B cell (primary cell): ENCODE measurements around the gene ARHGEF3. TPM values are rescaled to one million over a fixed set of nuclear protein-coding genes. Genes with fewer than 3 reads are reported as not detected.

Experiments
- ATAC-seq: fragments of 200-7000 bp; cut with Tn5 transposase; one replicate; pipeline ENCODE4 v1.10.0; 2021; ENCODE audit warnings: low read depth, mild to moderate bottlenecking, moderate number of reproducible peaks, moderate library complexity
- CTCF ChIA-PET: fragments of 350-600 bp; sonication (Branson Sonifier 250); formaldehyde crosslinking; loops from one replicate; lab custom pipeline; 2021; ENCODE audit warnings: antibody characterized with exemption, inconsistent platforms; lab: Charles Lee
- POLR2A ChIA-PET: fragments of 350-600 bp; sonication (Branson Sonifier 250); formaldehyde crosslinking; loops from one replicate; lab custom pipeline; 2021; ENCODE audit warnings: antibody characterized with exemption; lab: Charles Lee
- DNase-seq: peaks from one replicate; pipeline ENCODE4 v3.0.0; 2013
- H2AFZ ChIP-seq: 2 replicates; pipeline ENCODE4 v1.6.1; 2012; ENCODE audit warnings: mild to moderate bottlenecking, low read depth, low read length; ENCODE audit not compliant: insufficient read depth, poor library complexity, severe bottlenecking
- H3K27ac ChIP-seq, 2 donors: 1 replicate in 1 of 2; 2 replicates in 1 of 2; pipeline ENCODE4 v1.5.1; 2012 to 2013; ENCODE audit warnings: low read length in 2 of 2, mild to moderate bottlenecking in 2 of 2, moderate library complexity in 1 of 2
- H3K27me3 ChIP-seq, 4 experiments: fragments of 200-600 bp in 1 of 4; sonication (generic) in 1 of 4; replicated peaks in 1 of 4; 1 replicate in 2 of 4; 2 replicates in 2 of 4; pipeline versions ENCODE4 v1.6.1 to v1.7.0; 2013 to 2016; ENCODE audit warnings: low read length in 3 of 4, mild to moderate bottlenecking in 2 of 4, mixed read lengths in 1 of 4, moderate library complexity in 1 of 4; ENCODE audit not compliant: insufficient read depth in 4 of 4, control insufficient read depth in 3 of 4; ENCODE audit errors: control extremely low read depth in 1 of 4
- H3K36me3 ChIP-seq, 2 experiments: replicated peaks in 1 of 2; 1 replicate in 1 of 2; 2 replicates in 1 of 2; pipeline versions ENCODE4 v1.6.1 to v1.7.1; 2013; ENCODE audit warnings: low read length in 1 of 2; ENCODE audit not compliant: insufficient read depth in 2 of 2, control insufficient read depth in 1 of 2; ENCODE audit errors: control extremely low read depth in 1 of 2, extremely low read depth in 1 of 2
- H3K4me1 ChIP-seq, 2 donors: fragments of 200-600 bp in 1 of 2; sonication (generic) in 1 of 2; 1 replicate in 1 of 2; 2 replicates in 1 of 2; pipeline versions ENCODE4 v1.5.1 to v1.6.1; 2013 to 2017; ENCODE audit warnings: low read length in 2 of 2; ENCODE audit not compliant: control insufficient read depth in 2 of 2, insufficient read depth in 2 of 2
- H3K4me2 ChIP-seq: replicated peaks from 2 replicates; pipeline ENCODE3; 2012; ENCODE audit warnings: mild to moderate bottlenecking, low read depth, low read length; ENCODE audit not compliant: poor library complexity, severe bottlenecking
- H3K4me3 ChIP-seq, 5 experiments: fragments of 200-600 bp in 1 of 5; sonication (generic) in 1 of 5; 1 replicate in 3 of 5; 2 replicates in 2 of 5; pipeline versions ENCODE4 v1.5.1 to v1.7.0; 2011 to 2016; ENCODE audit warnings: low read length in 4 of 5, mild to moderate bottlenecking in 4 of 5, low read depth in 2 of 5, control low read depth in 1 of 5, moderate library complexity in 1 of 5; ENCODE audit not compliant: insufficient read depth in 1 of 5; ENCODE audit errors: control extremely low read depth in 1 of 5, extremely low read depth in 1 of 5
- H3K79me2 ChIP-seq: fragments of 200-600 bp; sonication (generic); one replicate; pipeline ENCODE4 v1.6.0; 2016; ENCODE audit warnings: low read length; ENCODE audit not compliant: control insufficient read depth, insufficient read depth
- H3K9ac ChIP-seq: fragments of 200-600 bp; sonication (generic); 2 replicates; pipeline ENCODE4 v1.6.1; 2017; ENCODE audit warnings: mild to moderate bottlenecking, low read length, moderate library complexity
- H3K9me3 ChIP-seq, 3 donors: one replicate each; pipeline versions ENCODE4 v1.6.1 to v1.7.1; 2013; ENCODE audit warnings: low read length in 2 of 3; ENCODE audit not compliant: control insufficient read depth in 2 of 3, insufficient read depth in 1 of 3; ENCODE audit errors: control extremely low read depth in 1 of 3
- H4K20me1 ChIP-seq: 2 replicates; pipeline ENCODE4 v1.6.0; 2012; ENCODE audit warnings: mild to moderate bottlenecking, low read length; ENCODE audit not compliant: insufficient read depth, control insufficient read depth, poor library complexity, severe bottlenecking
- H3K27ac Mint-ChIP-seq: one replicate; pipeline ENCODE4 v1.8.0; 2021; ENCODE audit warnings: mixed read lengths
- H3K27me3 Mint-ChIP-seq: one replicate; pipeline ENCODE4 v1.8.0; 2021; ENCODE audit warnings: mixed read lengths
- H3K4me1 Mint-ChIP-seq: one replicate; pipeline ENCODE4 v1.8.0; 2021; ENCODE audit warnings: mixed read lengths
- H3K4me3 Mint-ChIP-seq: one replicate; pipeline ENCODE4 v1.8.0; 2021; ENCODE audit warnings: mixed read lengths
- H3K9me3 Mint-ChIP-seq: one replicate; pipeline ENCODE4 v1.8.0; 2022; ENCODE audit warnings: mixed read lengths; ENCODE audit not compliant: insufficient read depth
- EZH2 ChIP-seq: IDR thresholded peaks from 2 replicates; pipeline ENCODE4 v1.6.1; 2012; ENCODE audit warnings: borderline replicate concordance, low read depth, mild to moderate bottlenecking, moderate library complexity, low read length; ENCODE audit not compliant: insufficient read depth, poor library complexity, severe bottlenecking
- WGBS: methylation state at CpG from one replicate; pipeline ENCODE4 v1.1.5; 2013; ENCODE audit warnings: missing lambda C conversion rate; ENCODE audit not compliant: insufficient coverage; 5-methylcytosine and 5-hydroxymethylcytosine counted together
- intact Hi-C: fragments of 100-400 bp; cut with micrococcal nuclease; formaldehyde crosslinking; loops from one replicate; pipeline ENCODE4 v1.10.0; 2022
- polyA plus RNA-seq: library from polyadenylated mRNA; depleted of rRNA; stranded (reverse); fragments of >200 nt; gene quantifications from 2 replicates; pipeline ENCODE4 v1.2.3, GENCODE V29; 2012
- total RNA-seq, 2 donors: library from RNA; stranded (reverse); fragments of 120-200 nt in 1 of 2; gene quantifications; 1 replicate in 1 of 2; 2 replicates in 1 of 2; pipeline versions ENCODE4 v1.2.3 to v1.2.4, GENCODE V29; 2013 to 2022
- TF ChIP-seq, protein P1 (sequence below): fragments of 200-600 bp; IDR thresholded peaks from one replicate; pipeline ENCODE4 v1.8.0; 2022; ENCODE audit warnings: antibody characterized with exemption, mild to moderate bottlenecking

Gene ARHGEF3
- total and polyA plus RNA-seq, 2 donors (not counting 1 experiment from before 2014, with no cell fraction given): 30.8 to 33.5 TPM

DNA sequence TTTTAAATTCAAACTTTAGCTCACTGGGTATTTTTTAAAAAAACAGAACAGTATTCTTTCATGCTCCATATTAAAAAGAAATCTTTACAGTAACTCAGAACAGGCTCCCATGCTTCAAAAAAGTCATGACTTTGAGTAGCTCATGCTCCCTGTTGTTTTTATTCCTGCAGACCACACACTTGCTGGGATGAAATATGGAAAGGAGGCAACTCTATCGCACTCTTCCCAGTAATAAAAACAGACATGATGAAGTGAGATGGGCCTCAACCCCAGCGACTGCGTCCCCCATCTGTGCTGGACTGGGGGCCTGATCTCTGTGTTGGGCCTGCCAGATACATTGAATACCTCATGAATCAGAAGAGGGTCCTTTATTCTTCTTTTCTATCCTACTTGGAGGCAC is 58.9 kb downstream of the ARHGEF3 start:
- Histone ChIP-seq H3K27me3 (no peaks in the 10 kb centered on the region), H3K9ac (no peak overlapping the region), H3K79me2 (no peaks in the 10 kb centered on the region), H3K27ac (no peak overlapping the region), H3K36me3 (peaks cover 1 to 64% of the 10 kb centered on the region in 2 experiments), H2AFZ (no peak overlapping the region), H3K9me3 (no peaks in the 10 kb centered on the region), H3K4me1 (no peaks in the 10 kb centered on the region), H3K4me3 (no peak overlapping the region), H3K4me2 (no peak overlapping the region), H4K20me1 (no peaks in the 10 kb centered on the region)
- Mint-ChIP-seq H3K9me3 (no peaks in the 10 kb centered on the region), H3K4me1 (peaks cover 2% of the 10 kb centered on the region), H3K27ac (peak overlapping the region; percentile 59), H3K27me3 (no peaks in the 10 kb centered on the region), H3K4me3 (no peak overlapping the region)
- no peak for DNase-seq
- ATAC-seq: no peak
- intact Hi-C loops: no loop called here
- TF ChIP-seq, protein P1, sequence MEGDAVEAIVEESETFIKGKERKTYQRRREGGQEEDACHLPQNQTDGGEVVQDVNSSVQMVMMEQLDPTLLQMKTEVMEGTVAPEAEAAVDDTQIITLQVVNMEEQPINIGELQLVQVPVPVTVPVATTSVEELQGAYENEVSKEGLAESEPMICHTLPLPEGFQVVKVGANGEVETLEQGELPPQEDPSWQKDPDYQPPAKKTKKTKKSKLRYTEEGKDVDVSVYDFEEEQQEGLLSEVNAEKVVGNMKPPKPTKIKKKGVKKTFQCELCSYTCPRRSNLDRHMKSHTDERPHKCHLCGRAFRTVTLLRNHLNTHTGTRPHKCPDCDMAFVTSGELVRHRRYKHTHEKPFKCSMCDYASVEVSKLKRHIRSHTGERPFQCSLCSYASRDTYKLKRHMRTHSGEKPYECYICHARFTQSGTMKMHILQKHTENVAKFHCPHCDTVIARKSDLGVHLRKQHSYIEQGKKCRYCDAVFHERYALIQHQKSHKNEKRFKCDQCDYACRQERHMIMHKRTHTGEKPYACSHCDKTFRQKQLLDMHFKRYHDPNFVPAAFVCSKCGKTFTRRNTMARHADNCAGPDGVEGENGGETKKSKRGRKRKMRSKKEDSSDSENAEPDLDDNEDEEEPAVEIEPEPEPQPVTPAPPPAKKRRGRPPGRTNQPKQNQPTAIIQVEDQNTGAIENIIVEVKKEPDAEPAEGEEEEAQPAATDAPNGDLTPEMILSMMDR: no peak
- no peak for TF ChIP-seq EZH2
- WGBS: 100% methylated on average over 2 of the region's 3 CpGs
- ChIA-PET POLR2A (no interaction called here), CTCF (interaction anchor here (0.7 to 7.1 kb wide), 5 partner anchors 11 to 246 kb away, joined by 3 to 58 read pairs (median 3); partner anchors contain the start of gene ARHGEF3)

DNA sequence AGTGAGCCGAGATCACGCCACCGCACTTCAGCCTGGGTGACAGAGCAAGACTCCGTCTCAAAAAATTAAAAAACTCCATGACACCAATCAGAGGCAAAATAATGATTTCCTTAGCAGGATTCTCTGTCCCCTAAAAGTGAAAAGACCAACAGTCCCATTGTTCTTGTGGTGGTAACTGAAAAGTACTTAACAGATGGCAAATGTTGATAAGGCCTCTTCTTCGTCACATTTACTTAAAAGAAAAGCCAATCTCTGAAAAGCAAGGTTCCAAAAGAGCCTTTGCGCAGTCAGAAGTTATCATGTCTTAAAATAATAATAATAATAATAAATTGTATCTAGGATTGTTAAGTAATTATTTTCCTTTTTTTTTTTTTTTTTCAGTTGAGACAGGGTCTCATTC is 62.7 kb downstream of the ARHGEF3 start:
- POLR2A ChIA-PET: interaction anchor here (0.6 kb wide), 1 partner anchor 487 kb away, joined by 3 read pairs; no protein-coding TSS in a partner anchor
- H4K20me1 ChIP-seq: no peaks in the 10 kb centered on the region

More for the DNA sequence above, 62.7 kb downstream of the ARHGEF3 start:
- Histone ChIP-seq H3K9me3 (no peaks in the 10 kb centered on the region), H2AFZ (no peak overlapping the region), H3K27ac (no peak overlapping the region), H3K79me2 (no peaks in the 10 kb centered on the region), H3K4me3 (no peak overlapping the region), H3K4me2 (no peak overlapping the region), H3K4me1 (no peaks in the 10 kb centered on the region), H3K9ac (no peak overlapping the region), H3K36me3 (peaks cover 6 to 58% of the 10 kb centered on the region in 2 experiments), H3K27me3 (no peaks in the 10 kb centered on the region)
- H3K4me3 Mint-ChIP-seq: no peak overlapping the region
- CTCF ChIA-PET: interaction anchor here (1.4 kb wide), 1 partner anchor 35 kb away, joined by 4 read pairs; no protein-coding TSS in a partner anchor
- H3K9me3 Mint-ChIP-seq: no peaks in the 10 kb centered on the region
- no peak for ATAC-seq
- no peak for DNase-seq
- no peaks in the 10 kb centered on the region for H3K27me3 Mint-ChIP-seq
- H3K27ac Mint-ChIP-seq: no peak overlapping the region
- no peak for TF ChIP-seq EZH2
- TF ChIP-seq, protein P1: no peak
- intact Hi-C loops: no loop called here
- WGBS: 97% methylated on average over 4 of the region's 6 CpGs
- peaks cover 1% of the 10 kb centered on the region for H3K4me1 Mint-ChIP-seq
